ENCODE results near the gene KCNN3.

Gene KCNN3

DNA sequence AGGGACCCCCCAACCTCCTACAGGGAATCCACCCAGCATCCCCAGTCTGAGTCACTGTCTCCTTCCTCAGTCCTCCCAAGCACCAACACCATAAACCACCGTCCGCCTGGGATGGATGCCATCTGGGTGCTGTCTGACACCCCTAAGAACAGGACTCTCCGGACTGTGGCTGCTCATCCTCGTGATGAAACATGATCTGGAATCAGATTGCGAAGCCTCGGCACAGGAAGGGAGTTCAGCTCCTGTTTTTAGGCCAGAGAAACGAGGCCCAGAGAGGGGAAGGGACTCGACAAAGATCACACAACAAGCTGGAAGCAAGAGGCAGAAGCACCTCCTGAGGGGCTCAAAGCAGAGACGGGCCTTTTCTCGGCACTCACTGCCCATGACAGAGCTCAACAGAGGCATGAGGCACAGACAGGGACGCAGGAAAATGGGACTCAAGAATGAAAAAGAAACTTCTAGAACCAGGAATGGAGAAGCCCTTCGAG is 8.4 kb downstream of the KCNN3 start:
- DNase-seq (ENCODE audit: low read depth in 4 of 4, low spot score in 1 of 4) = no peak

DNA sequence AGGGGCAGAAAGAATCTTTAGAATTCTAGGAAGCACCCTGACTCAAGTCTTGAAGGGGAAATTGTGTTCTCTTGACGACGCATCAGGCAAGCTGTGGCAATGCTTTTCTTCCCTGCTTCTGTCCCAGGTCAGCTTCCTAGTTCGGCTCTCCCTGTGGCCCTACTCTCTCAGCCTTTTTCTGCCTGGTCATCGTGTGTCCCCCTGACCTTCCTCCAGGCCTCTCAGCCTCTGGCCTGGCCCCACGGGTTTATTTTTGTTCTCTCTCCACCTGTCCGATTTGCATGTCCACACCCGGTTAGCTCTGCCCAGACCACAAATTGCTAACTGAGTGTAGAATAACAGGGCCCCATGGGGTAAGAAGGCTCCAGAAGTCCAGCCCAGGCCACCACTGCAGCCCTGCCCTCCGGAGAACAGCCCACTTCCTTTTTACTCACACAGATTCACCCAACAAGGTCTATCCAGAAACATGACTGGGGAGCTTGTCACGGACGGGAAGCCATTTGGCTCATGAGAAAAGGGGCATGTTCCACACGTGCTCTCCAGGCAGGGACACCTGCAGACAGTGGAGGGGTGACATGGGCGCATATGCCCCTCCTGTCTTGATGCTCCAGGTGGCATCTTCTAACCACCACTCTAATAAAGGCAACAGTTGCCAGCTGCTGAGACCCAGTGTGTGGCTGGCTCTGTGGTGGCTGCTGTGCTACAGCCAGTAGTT is 9.8 kb downstream of the KCNN3 start:
- no peak for DNase-seq (ENCODE audit: low read depth in 4 of 4, low spot score in 1 of 4)

DNA sequence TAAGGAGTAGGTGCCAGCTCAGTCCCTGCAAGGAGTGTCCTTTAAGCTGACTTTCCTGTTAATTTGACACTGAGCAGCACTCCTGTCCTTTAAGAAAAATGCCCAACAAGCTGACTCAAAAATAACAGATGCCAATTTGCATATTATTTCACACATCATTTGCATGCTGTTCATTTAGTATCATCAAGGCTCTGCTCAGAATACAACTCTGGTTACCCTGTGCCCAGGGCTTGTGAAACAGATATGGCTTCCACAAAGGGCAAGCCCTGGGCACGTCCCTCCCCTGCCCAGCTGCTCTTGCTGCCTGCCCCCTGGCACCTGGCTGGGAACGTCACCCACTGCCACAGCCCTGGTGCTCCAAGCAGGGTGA is 10.3 kb downstream of the KCNN3 start:
- DNase-seq (ENCODE audit: low read depth in 4 of 4, low spot score in 1 of 4) = no peak

DNA sequence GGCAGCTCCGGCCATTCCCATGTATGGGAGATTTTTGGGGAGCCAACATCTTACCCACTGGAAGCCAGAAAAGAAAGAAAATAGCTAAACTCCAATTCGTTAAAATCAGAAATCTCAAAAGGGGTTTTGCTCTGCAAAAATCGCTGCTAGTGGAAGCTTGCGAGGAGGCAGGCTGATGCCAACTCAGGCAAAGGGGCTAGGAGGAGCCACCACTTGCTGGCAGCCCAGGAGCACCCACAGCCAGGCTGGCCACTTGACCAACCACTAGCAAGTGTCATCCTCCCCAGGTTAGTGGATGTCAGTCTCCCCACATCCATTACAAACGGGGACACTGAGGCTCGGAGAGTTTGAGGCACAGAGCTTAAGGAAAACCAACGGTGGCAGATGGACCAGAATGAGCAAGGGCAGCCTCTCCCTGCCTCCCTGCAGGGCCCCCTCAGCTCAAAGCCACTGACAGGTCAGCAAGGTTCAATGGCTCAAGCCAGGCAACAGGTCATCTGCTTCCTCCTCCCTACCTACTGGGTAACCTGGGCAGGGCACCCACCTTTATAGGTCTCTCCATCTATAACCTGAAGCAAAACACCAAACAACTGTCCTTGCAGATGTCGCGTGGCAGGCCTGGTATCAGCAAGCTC is 10.8 kb downstream of the KCNN3 start:
- no peak for DNase-seq (ENCODE audit: low read depth in 4 of 4, low spot score in 1 of 4)

DNA sequence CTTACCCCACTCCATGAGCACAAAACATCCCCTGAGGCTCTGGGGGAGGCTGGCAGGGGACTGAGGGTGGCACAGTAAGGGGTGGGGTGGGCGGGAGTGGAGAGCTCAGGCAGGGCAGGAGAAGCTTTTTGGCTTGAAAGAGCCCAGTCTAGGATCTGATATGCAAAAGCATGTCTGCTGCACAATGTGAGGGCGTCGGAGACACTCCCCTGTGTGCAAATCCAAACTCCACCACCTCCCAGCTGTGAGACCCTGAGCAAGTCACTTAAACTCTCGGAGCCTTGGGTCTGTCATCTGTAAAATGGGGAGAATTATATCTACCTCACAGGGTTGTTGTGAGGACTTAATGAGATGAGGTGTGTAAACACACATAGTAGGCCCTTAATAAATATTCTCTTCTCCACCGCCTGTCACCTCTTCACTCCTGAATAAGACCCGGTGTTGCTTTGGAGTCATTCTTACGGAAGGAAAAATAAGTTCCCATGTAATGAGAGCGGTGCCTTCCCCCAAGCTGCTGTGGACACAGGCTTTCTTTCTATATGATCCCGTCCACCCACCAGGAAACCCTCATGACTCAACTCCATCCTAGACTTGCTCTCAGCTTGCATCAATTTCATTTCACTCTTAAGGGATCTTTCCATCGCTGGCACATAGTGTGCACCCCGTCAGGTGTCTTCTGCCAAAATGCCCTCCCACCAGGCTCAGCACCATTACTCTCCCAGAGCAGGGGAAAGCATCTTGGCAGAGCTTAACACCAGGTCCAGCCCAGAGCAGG is 12.5 kb downstream of the KCNN3 start:
- DNase-seq (ENCODE audit: low read depth in 4 of 4, low spot score in 1 of 4) = no peak

DNA sequence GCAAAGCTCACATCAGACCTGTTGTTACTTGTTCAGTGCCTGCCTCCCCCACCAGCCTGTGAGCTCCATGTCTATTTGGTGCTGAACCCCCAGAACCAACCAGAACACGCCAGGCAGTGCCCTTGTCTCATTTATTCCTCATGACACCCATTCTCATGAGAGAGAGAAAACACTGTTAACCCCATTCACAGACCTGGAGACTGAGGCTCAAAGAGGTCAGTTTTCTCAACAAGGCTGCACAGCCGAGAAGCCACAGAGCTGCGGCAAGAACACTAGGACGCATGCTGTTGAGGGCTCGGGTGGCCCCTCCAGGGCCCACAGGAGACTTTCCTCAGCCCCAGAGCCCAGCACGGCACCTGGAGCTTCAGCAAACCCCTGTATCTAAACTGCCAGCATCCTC is 13.1 kb downstream of the KCNN3 start:
- DNase-seq (ENCODE audit: low read depth in 4 of 4, low spot score in 1 of 4) = no peak

DNA sequence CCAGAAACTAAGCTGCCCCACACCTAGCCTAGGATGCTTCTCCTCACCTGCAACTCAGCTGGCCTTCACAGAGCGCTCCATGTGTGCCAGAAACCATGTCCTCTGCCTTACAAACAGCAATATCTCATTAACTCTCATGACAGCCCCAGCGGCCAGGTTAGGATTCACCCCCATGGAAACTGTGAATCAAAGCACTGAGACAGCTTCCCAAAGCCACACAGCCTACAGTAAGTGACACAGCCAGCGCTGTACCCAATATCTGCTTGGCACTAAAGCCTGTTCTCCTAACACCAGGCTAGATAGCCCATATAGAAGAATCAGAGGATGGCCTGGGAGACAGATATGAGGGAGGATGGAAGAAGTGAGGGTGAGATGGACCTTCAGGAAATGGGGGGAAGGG is 13.5 kb downstream of the KCNN3 start:
- DNase-seq (ENCODE audit: low read depth in 4 of 4, low spot score in 1 of 4) = no peak

DNA sequence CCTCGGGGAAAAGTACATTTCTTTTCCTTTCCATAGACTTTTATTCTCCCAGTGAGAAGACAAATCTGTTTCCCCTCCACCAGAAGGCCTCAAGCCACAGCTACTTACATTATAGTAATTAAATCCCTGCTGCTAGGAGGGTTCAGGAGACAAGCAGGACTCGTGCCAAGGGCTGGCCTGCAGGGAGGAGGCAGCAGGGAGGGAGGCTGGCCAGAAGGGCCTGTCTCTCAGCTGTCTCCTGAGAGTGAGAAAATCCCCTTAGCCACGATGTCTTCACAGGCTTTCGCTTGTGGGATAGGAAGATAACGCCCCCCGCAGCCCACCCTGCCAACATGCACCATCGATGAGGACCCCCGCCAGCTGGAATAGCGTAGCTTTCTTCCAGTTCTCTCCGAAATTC is 14.0 kb downstream of the KCNN3 start:
- DNase-seq (ENCODE audit: low read depth in 4 of 4, low spot score in 1 of 4) = no peak

DNA sequence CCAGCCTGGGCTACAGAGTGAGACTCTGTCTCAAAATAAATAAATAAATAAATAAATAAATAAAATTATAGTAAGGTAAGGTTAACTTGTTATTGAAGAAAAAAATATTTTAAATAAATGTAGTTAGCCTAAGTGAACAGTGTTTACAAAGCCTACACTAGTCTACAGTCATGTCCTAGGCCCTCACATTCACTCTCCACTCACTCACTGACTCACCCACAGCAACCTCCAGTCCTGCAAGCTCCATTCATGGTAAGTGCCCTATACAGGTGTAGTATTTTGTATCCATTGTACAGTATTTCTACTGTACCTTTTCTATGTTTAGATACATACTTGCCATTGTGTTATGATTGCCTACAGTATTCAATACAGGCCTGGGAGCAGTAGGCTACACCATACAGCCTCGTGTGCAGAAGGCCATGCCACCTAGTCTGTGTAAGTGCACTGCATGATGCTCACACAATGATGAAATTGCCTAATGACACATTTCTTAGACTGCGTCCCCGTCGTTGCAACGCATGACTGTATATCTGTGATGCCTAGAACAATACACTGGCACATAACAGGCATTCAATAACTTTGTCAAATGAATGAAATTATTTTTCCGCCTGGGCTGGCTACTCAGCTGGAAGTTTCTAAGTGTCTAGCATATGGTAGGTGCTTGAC is 14.8 kb downstream of the KCNN3 start:
- DNase-seq (ENCODE audit: low read depth in 4 of 4, low spot score in 1 of 4) = no peak

DNA sequence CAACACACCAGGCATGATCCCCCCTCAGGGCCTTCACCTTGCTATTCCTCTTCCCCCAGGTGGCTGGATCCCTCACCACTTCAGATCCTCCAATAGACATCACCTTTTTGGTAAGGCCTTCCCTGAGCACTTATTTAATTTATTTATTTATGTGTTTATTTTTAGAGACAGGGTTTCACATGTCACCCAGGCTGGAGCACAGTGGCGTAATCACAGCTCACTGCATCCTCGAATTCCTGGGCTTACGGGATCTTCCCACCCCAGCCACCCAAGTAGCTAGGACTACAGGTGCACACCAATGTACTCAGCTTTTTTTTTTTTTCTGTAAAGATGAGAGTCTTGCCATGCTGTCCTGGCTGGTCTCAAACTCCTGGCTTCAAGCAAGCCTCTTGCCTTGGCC is 17.2 kb downstream of the KCNN3 start:
- no peak for DNase-seq (ENCODE audit: low read depth in 4 of 4, low spot score in 1 of 4)

DNA sequence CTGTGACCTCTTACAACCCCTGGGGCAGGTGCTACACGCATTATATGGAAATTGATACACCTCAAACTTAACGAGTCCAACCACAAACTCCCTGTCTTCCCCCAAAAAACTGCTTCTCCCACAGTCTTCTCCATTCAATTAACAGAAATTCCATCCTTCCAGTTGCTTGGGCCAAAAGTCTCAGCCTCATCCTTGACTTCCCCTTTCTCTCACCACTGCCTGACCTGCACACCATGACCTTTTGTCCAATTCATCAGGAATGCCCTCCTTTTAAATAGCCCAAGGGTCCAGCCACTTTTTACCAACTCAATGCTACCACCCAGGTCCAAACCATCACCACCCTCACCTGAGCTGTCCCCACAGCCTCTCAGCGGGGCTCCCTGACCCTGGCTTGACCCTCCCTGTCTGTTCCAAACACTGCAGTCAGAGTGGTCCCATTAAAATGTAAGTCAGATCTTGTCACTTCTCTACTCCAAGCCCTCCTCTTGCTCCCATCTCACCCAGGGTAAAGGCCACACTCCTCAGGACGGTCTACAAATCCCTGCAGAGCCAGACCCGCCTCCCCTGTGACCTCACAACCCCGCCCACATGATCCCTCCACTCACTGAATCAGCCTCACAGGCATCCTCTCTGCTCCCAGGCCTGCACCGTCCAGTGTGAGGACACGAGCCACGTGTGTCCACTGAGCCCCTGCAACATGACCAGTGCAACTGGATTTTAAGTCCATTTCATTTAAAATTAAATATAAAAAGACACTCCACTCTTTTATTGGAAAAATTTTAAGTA is 18.5 kb downstream of the KCNN3 start:
- DNase-seq (ENCODE audit: low read depth in 4 of 4, low spot score in 1 of 4) = no peak

DNA sequence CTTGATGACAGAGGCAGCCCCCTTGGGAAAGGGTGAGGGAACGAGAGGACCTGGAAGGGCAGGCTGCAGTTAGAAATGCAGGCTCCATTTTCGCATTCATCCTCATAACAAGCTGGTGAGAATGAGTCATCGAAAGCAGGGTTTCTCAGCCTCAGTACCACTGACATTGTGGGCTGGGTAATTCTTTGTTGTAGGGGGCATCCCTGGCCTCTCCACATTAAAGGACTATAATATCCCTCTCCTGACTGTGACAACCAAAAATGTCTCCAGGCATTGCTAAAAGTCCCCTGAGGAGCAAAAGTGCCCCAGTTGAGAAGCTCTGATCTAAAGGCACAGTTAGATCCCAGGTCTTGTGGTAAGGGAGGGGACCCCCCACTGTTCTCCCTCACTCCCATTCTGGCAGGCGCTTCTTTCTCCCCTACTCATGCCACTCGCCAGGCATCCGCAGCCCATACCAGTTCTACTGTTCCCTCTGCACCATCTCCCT is 20.4 kb downstream of the KCNN3 start:
- peak in 1 of 4 experiments; percentile 25 for DNase-seq (ENCODE audit: low read depth in 4 of 4, low spot score in 1 of 4)

DNA sequence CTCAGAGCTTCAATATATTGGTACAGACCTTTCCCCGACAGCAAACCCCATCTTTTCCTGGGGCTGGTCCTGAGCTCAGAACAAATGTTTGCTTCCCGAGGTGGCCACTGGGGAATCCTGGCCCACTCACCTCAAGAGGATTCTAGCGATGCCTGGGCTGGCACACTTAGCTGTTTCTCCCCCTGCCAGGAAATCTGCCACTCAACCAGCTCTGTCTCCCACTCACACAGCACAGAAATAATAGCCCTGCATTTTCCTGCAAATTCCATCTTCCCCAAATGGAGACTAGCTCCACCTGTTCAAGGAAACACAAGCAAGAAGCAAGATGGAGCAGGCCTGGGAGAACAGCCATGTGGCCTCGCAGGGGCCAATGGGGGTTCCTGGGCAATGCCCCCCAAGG is 21.1 kb downstream of the KCNN3 start:
- DNase-seq (ENCODE audit: low read depth in 4 of 4, low spot score in 1 of 4) = no peak

DNA sequence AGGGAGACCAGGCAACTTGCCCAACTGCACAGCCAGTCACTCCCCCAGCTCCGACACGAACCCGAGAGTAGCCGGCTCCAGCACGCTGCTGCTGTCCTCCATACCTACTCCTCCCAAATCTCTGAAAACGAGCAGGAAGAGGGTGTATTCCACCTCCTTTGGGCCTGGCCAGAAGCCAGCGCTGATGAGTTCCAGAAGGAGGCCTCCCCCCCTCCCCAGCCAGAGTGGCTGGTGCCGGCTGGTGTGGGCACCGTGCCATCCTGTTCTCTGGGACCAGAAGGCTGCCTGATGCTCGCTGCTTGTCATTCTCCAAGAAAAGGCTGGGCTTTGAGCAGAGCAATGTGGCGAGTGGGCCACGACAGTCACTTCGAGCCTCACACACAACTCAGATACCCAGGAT is 22.2 kb downstream of the KCNN3 start:
- DNase-seq (ENCODE audit: low read depth in 4 of 4, low spot score in 1 of 4) = no peak

DNA sequence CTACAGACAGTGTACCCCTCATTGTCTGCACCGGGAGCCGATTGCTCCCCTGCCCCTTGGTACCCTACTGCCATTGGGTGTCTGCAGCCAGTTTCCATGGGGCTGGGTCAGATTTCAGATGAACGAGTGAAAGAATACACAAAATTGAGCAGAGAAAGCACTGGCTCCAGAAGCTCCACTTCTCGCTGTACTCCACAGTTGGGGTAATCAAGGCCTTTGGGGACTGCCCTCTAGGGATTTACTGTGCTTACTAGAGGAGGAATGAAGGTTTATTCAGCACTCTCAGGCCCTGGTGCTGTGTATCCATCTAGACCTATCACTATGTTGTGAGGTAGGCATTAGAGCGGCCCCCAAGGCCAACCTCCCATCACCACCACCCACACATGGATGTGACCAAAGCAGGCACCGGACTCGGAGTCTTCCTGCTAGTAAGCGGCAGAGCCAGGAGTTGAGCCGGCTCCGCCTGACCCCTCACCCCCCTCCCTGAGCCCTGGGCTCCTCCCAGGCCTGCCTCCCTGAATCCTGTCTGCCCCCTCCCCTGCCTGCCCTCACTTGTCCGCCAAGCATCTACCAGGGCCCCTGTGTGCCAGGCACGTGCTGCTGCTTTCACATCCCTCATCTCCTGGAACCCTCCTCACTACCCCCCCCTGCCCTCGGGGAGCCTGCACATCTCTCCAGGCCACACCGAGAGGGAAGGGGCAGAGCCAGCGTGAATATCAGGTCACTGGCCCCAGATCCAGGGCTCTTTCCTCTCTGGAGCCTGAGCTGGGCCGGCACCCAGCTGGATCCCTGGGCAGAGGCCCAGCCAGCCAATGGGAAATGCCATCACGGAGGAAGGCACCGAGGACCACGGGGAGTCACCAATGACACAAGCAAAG is 23.3 kb downstream of the KCNN3 start:
- DNase-seq (ENCODE audit: low read depth in 4 of 4, low spot score in 1 of 4) = no peak

DNA sequence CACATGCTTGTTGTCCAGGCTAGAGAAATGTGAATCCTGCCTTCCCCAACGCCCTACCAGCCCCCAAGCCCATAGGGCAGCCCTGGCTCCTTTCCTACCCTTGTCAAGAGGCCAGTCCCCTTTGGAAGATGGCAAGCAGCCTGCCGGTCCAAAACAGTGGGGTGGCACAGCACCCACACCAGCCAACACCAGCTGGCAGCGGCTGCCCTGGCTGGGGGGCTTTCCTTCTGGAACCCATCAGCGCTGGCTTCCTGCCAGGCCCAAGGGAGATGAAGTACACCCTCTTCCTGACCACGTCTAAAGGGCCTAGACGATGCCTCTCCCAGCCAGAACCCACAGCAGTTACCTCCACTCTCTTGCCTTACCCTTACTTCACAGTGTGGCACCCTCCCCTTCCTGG is 24.2 kb downstream of the KCNN3 start:
- DNase-seq (ENCODE audit: low read depth in 4 of 4, low spot score in 1 of 4) = no peak

DNA sequence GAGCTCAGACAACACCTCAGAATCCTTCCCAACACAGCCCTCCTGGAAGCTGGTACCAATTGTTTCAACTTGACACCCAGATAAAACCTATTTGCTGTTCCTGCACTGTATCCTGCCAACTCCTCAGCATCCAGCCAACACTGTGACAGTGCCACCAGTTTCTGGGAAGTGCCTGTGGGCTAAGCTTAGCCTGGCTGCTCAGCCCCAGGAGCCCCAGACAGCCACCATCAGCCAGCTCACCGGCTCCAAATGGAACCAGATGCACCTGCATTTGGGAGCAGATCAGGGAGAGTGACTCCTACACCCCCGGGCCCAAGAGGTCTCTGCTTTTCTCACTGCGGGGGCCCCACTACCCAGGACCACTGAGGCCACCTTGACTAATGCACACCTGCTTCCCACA is 24.9 kb downstream of the KCNN3 start:
- no peak for DNase-seq (ENCODE audit: low read depth in 4 of 4, low spot score in 1 of 4)

DNA sequence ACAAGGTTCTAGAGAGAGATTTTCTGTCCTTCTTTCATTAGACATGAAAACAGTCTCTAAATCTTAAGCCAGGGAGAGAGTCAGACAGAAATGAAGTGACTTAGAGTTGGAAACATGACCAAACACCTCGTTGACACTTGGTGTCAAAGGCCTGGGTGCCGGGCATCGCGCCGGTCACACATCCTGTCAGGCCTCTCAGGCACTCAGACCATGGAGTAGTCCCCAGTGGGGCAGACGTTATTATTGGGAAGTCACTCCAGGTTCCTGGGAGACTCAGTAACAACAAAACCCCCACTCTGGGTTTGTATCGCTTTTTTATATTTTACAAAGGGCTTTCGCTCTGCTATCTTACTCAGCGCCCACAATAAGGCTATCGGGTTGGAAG is 25.8 kb downstream of the KCNN3 start:
- DNase-seq (ENCODE audit: low read depth in 4 of 4, low spot score in 1 of 4) = no peak

DNA sequence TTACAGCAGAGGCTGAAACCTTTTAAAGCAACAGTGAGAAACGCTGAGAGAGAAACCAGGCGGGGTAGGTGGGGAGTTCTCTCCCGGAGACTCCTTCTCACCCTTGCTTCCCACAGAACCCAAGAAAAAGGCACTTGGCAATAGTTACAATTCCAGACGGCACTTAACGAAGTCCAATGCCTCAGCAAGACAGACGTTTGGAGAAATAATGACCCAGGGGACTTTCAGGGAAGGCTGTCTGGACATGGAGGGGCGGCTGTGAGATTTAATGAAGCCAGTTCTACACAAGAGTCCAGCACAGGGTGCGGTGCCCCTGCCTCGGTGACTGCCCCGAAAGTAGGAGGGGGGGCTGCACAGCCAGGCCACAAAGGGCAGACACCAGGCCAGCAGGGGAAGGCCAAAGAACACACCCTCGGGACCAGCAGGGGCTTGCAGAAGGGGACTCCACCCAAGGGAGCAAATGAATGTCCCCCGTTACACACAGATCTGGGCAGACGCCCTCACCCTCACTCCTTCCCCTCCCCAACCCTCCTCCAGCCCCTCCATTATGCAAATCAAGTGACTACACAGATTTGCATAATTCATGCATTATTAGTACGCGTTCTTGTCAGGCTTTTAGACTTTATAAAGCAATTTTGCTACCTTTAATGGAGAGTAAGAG is 26.3 kb downstream of the KCNN3 start:
- no peak for DNase-seq (ENCODE audit: low read depth in 4 of 4, low spot score in 1 of 4)
